Measurements from ENCODE around the gene SIDT2. TPM values are rescaled to one million over a fixed set of nuclear protein-coding genes. Genes with fewer than 3 reads are reported as not detected.

The SIDT2 gene
- total and polyA plus RNA-seq, 2 donors (not counting 3 experiments of a cell fraction or from before 2014, with no cell fraction given): 28.7 to 34.5 TPM

DNA sequence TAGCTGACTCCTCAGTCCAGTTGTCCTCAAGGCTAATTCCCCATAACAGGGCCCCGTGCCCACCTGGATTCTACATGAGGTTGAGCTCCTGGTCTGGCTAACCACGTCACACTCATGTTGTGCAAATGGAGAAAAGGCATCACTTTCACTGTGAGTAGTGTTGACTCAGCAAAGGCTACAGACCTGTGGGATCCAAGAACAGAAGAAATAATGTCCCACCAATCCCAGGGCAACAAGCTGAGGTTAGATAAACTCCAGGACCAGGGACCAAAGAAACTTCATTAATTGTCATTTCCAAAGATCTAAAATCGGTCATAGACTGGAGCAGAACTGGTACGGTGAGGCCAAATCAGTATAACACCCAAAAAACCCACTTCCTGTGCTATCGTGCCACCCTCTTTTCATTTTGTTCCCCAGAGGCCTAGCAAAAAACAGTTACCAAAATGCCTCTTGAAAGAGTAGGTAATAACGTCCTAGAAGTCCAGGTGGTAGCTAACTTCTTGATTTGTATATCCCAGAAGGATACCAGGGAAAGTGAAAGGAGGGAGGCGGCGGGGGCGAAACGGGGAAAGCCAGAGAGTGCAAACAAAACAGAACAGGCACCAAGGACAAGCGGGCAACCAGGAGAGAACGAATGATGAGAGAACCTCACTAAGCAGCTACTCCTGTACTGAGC, 51.9 kb downstream of the SIDT2 start:
- TF ChIP-seq EZH2 (IDR thresholded peaks at IDR 0.05; ENCODE audit: borderline replicate concordance, low read depth, low read length, severe bottlenecking) (no peak), JUN (IDR thresholded peaks at IDR 0.05; ENCODE audit: borderline replicate concordance, insufficient read depth, insufficient read length, low read depth) (no peak), POLR2AphosphoS5 (IDR thresholded peaks at IDR 0.05; ENCODE audit: insufficient read depth, low read depth, low read length) (no peak), GATA2 (IDR thresholded peaks at IDR 0.05; ENCODE audit: insufficient read depth, insufficient read length, low read depth, low read length) (no peak), MYC (IDR thresholded peaks at IDR 0.05; ENCODE audit: low read depth, low read length) (no peak), POLR2A (IDR thresholded peaks at IDR 0.05; ENCODE audit: low read depth, low read length) (no peak), FOS (IDR thresholded peaks at IDR 0.05; ENCODE audit: borderline replicate concordance, insufficient read depth, low read length) (no peak)
- TF ChIP-seq, protein P1, sequence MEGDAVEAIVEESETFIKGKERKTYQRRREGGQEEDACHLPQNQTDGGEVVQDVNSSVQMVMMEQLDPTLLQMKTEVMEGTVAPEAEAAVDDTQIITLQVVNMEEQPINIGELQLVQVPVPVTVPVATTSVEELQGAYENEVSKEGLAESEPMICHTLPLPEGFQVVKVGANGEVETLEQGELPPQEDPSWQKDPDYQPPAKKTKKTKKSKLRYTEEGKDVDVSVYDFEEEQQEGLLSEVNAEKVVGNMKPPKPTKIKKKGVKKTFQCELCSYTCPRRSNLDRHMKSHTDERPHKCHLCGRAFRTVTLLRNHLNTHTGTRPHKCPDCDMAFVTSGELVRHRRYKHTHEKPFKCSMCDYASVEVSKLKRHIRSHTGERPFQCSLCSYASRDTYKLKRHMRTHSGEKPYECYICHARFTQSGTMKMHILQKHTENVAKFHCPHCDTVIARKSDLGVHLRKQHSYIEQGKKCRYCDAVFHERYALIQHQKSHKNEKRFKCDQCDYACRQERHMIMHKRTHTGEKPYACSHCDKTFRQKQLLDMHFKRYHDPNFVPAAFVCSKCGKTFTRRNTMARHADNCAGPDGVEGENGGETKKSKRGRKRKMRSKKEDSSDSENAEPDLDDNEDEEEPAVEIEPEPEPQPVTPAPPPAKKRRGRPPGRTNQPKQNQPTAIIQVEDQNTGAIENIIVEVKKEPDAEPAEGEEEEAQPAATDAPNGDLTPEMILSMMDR (IDR thresholded peaks at IDR 0.05; ENCODE audit: extremely low read depth in 1 of 2, insufficient read depth in 1 of 2, low read depth in 1 of 2, low read length in 2 of 2): no peak
- TF ChIP-seq, protein P2, sequence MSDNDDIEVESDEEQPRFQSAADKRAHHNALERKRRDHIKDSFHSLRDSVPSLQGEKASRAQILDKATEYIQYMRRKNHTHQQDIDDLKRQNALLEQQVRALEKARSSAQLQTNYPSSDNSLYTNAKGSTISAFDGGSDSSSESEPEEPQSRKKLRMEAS (IDR thresholded peaks at IDR 0.05; ENCODE audit: insufficient read depth, insufficient read length): no peak
- DNase-seq (ENCODE audit: low read depth, low spot score): no peak
- H4K20me1 ChIP-seq (replicated peaks; ENCODE audit: control insufficient read depth, extremely low read depth, insufficient read depth, low read length): no peaks in the 10 kb centered on the region
- peaks cover 19% of the 10 kb centered on the region for H3K79me2 ChIP-seq (ENCODE audit: control insufficient read depth, insufficient read depth, low read length)
- H3K27me3 ChIP-seq (ENCODE audit: control insufficient read depth in 2 of 2, insufficient read depth in 2 of 2, low read length in 2 of 2): no peaks in the 10 kb centered on the region
- no peak overlapping the region for H3K9ac ChIP-seq (replicated peaks; ENCODE audit: extremely low read depth, insufficient read depth, low read length)
- ChIA-PET CTCF (interaction anchor here (0.8 to 3.6 kb wide), 6 partner anchors 9 to 488 kb away, joined by 3 to 24 read pairs (median 9); partner anchors contain the start of genes APOA5 and SIDT2), POLR2A (no interaction called here)
- BruUV-seq (replicated peaks): no TSS peak
- dilution Hi-C loops (cut with MboI; ENCODE audit: extremely low pct_ligation_motif_present, low sequenced_read_pairs) (no loop called here), intact Hi-C loops (cut with micrococcal nuclease) (loop anchor here (10.0 kb wide), 1 partner anchor 584 kb away; no protein-coding TSS in a partner anchor)
- peak overlapping the region; percentile 53 for H3K4me2 ChIP-seq (ENCODE audit: insufficient read depth, low read length)
- no peak overlapping the region for H2AFZ ChIP-seq (ENCODE audit: low read depth, low read length)
- H3K27ac ChIP-seq (ENCODE audit: insufficient read depth, low read depth, low read length): no peak overlapping the region
- peaks cover 20% of the 10 kb centered on the region for H3K4me1 ChIP-seq (ENCODE audit: control insufficient read depth, extremely low read depth, insufficient read depth, low read length)
- H3K9me1 ChIP-seq (replicated peaks; ENCODE audit: control insufficient read depth, extremely low read depth, insufficient read depth, low read length): no peaks in the 10 kb centered on the region
- H3K4me3 ChIP-seq (replicated peaks in 1 of 3; ENCODE audit: insufficient read depth in 1 of 3, low read depth in 1 of 3, low read length in 3 of 3): no peak overlapping the region
- H3K9me3 ChIP-seq (replicated peaks; ENCODE audit: control insufficient read depth, insufficient read depth, low read length): no peaks in the 10 kb centered on the region
- peaks cover 0 to 24% of the 10 kb centered on the region in 2 experiments for H3K36me3 ChIP-seq (ENCODE audit: control insufficient read depth in 2 of 2, extremely low read depth in 1 of 2, insufficient read depth in 2 of 2, low read length in 2 of 2)
- no peak for FAIRE-seq

Measured in endothelial cell of umbilical vein (primary cell).